MCF 10A (cell line): Measurements from ENCODE around the gene RAB4A. TPM values are rescaled to one million over a fixed set of nuclear protein-coding genes. Genes with fewer than 3 reads are reported as not detected.

Experiments used
- BruUV-seq: library from RNA; stranded (reverse); fragments of 400-500 nt; replicated peaks from 2 replicates; lab custom pipeline; 2021; lab: Mats Ljungman, UMichigan
- CTCF ChIA-PET: fragments of 300-600 bp; sonication (Branson Sonifier 250); formaldehyde crosslinking; extraction: SDS; loops from one replicate; lab custom pipeline; 2021; ENCODE audit warnings: antibody characterized with exemption, inconsistent platforms; lab: Yijun Ruan, JAX
- POLR2A ChIA-PET: fragments of 300-600, 350-650 bp; sonication (Branson Sonifier 250); formaldehyde crosslinking; extraction: SDS; loops from one replicate; lab custom pipeline; 2020; ENCODE audit warnings: antibody characterized with exemption, inconsistent platforms; lab: Yijun Ruan, JAX
- DNase-seq: peaks from one replicate; pipeline ENCODE4 v3.0.0-alpha.2; 2018; ENCODE audit not compliant: unreplicated experiment
- H3K27ac Mint-ChIP-seq: one replicate; pipeline ENCODE4 v1.8.0; 2022; ENCODE audit warnings: mild to moderate bottlenecking, low read depth, mixed read lengths; ENCODE audit not compliant: unreplicated experiment
- H3K27me3 Mint-ChIP-seq: one replicate; pipeline ENCODE4 v1.8.0; 2022; ENCODE audit warnings: mixed read lengths; ENCODE audit not compliant: insufficient read depth, unreplicated experiment
- H3K36me3 Mint-ChIP-seq: one replicate; pipeline ENCODE4 v1.8.0; 2022; ENCODE audit warnings: mild to moderate bottlenecking, moderate library complexity, mixed read lengths; ENCODE audit not compliant: insufficient read depth, unreplicated experiment
- H3K4me1 Mint-ChIP-seq: one replicate; pipeline ENCODE4 v1.8.0; 2022; ENCODE audit warnings: mixed read lengths; ENCODE audit not compliant: insufficient read depth, unreplicated experiment
- H3K4me3 Mint-ChIP-seq: one replicate; pipeline ENCODE4 v1.8.0; 2022; ENCODE audit warnings: mild to moderate bottlenecking, moderate library complexity, mixed read lengths; ENCODE audit not compliant: unreplicated experiment
- H3K9me3 Mint-ChIP-seq: one replicate; pipeline ENCODE4 v1.8.0; 2022; ENCODE audit warnings: mixed read lengths; ENCODE audit not compliant: unreplicated experiment
- intact Hi-C: fragments of 100-400 bp; cut with micrococcal nuclease; formaldehyde crosslinking; loops from 2 replicates; pipeline ENCODE4 v1.14.1; 2022
- total RNA-seq: library from RNA; stranded (reverse); gene quantifications from 2 replicates; pipeline ENCODE4 v1.2.3, GENCODE V29; 2022
- TF ChIP-seq, protein P1 (sequence below): fragments of 200-600 bp; IDR thresholded peaks from one replicate; pipeline ENCODE4 v1.8.0; 2022; ENCODE audit warnings: antibody characterized with exemption, mild to moderate bottlenecking; ENCODE audit not compliant: unreplicated experiment

Gene RAB4A
- total RNA-seq, 1 experiment from 2014 or later: 87.4 TPM

DNA sequence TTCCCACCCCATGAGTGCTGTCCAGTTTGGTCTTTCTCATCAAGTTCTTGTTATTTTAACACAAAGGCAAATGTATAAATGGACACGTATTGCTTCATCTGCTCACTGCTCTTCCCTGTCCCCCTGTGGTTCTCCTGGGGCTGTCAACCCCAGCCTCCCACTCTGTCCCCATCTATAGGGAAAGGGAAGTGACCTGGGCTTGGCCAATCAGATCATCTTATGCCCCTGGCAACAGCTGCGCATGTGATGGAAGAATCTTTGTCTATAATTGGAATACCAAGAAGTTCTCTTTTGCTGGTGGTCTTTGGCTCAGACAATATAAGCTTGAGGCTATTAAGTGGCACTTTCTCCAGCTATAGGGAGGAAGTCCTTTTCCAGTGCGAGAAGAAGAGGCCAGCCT, 76.6 kb downstream of the RAB4A start:
- Mint-ChIP-seq H3K4me3 (no peak overlapping the region), H3K36me3 (peaks cover 6% of the 10 kb centered on the region), H3K27ac (no peak overlapping the region), H3K4me1 (peaks cover 6% of the 10 kb centered on the region), H3K9me3 (no peaks in the 10 kb centered on the region), H3K27me3 (peaks cover 32% of the 10 kb centered on the region)
- ChIA-PET CTCF (interaction anchor here (0.7 to 1.2 kb wide), 4 partner anchors 22 to 953 kb away, joined by 3 to 5 read pairs (median 4); no protein-coding TSS in a partner anchor), POLR2A (interaction anchor here (0.6 to 1.8 kb wide), 5 partner anchors 9 to 203 kb away, joined by 3 to 4 read pairs (median 4); no protein-coding TSS in a partner anchor)
- intact Hi-C loops: loop anchor here (10.0 kb wide), 1 partner anchor 67 kb away; no protein-coding TSS in a partner anchor
- TF ChIP-seq, protein P1, sequence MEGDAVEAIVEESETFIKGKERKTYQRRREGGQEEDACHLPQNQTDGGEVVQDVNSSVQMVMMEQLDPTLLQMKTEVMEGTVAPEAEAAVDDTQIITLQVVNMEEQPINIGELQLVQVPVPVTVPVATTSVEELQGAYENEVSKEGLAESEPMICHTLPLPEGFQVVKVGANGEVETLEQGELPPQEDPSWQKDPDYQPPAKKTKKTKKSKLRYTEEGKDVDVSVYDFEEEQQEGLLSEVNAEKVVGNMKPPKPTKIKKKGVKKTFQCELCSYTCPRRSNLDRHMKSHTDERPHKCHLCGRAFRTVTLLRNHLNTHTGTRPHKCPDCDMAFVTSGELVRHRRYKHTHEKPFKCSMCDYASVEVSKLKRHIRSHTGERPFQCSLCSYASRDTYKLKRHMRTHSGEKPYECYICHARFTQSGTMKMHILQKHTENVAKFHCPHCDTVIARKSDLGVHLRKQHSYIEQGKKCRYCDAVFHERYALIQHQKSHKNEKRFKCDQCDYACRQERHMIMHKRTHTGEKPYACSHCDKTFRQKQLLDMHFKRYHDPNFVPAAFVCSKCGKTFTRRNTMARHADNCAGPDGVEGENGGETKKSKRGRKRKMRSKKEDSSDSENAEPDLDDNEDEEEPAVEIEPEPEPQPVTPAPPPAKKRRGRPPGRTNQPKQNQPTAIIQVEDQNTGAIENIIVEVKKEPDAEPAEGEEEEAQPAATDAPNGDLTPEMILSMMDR: no peak
- BruUV-seq: no TSS peak
- DNase-seq: no peak

DNA sequence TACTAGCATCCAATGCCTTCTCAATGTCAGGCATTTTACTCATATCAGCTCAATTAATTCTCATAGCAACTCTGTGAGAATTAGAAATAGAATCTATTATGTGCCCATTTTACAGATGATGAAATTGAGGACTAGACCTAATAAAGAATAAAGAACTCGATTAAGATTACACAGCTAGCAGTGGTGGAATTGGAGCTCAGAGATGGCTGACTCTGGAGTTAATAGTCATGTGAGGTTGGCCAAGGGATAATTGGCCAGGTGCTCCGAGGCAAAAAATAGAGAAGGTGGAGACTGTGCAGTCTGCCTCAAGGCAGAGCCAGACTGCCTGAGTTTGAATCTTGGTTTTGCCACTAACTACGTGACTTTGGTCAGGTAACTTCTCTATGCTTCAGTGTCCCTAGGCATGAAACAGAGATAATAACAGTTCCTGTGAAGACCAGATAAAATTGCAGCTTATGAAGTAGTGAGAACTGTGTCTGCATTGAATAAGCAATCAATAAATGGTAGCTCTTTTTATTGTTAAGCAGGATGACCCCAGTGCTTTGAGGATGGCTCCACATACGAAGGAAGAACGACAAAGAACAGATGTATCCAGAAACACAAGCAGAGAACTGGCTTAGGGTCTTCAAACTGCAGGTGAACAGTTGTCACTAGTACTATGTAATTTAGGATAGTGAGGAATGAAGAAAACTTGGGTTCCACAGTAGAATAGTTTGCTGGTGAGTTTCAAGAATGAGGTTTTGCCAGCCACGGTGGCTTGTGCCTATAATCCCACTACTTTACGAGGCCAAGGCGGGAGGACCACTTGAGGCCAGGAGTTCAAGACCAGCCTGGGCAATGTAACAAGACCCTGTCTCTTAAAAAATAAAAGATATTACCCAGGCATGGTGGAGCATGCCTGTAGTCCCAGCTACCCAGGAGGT, 78.8 kb downstream of the RAB4A start:
- Mint-ChIP-seq H3K36me3 (peaks cover 5% of the 10 kb centered on the region), H3K9me3 (no peaks in the 10 kb centered on the region), H3K4me1 (no peaks in the 10 kb centered on the region), H3K27me3 (peaks cover 48% of the 10 kb centered on the region), H3K4me3 (no peak overlapping the region), H3K27ac (no peak overlapping the region)
- POLR2A ChIA-PET: interaction anchor here (0.5 to 0.6 kb wide), 2 partner anchors 156 to 648 kb away, joined by 3 read pairs; no protein-coding TSS in a partner anchor
- CTCF ChIA-PET: interaction anchor here (0.6 to 1.0 kb wide), 6 partner anchors 11 to 686 kb away, joined by 3 to 7 read pairs (median 4); no protein-coding TSS in a partner anchor
- DNase-seq: no peak
- intact Hi-C loops: loop anchor here (10.0 kb wide), 1 partner anchor 65 kb away; no protein-coding TSS in a partner anchor
- no TSS peak for BruUV-seq
- TF ChIP-seq, protein P1: no peak

DNA sequence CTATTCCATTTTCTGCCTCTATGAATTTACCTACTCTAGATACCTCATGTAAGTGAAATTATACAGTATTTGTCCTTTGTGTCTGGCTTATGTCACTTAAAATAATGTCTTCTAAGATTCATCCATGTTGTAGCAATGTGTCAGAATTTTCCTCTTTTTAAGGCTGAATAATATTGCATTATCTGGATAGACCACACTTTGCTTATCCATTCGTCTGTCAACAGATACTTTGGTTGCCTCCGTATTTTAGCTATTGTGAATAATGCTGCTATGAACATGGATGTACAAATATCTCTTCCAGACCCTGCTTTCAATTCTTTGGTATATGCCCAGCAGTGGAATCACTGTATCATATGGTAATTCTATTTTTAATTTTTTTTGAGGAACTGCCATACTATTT, 82.1 kb downstream of the RAB4A start:
- POLR2A ChIA-PET: no interaction called here
- TF ChIP-seq, protein P1: no peak
- no peak for DNase-seq
- peaks cover 6% of the 10 kb centered on the region for H3K9me3 Mint-ChIP-seq
- CTCF ChIA-PET: interaction anchor here (0.6 kb wide), 1 partner anchor 22 kb away, joined by 4 read pairs; no protein-coding TSS in a partner anchor
- no peaks in the 10 kb centered on the region for H3K4me1 Mint-ChIP-seq
- H3K27ac Mint-ChIP-seq: no peak overlapping the region
- no peak overlapping the region for H3K4me3 Mint-ChIP-seq
- no TSS peak for BruUV-seq
- H3K27me3 Mint-ChIP-seq: peaks cover 46% of the 10 kb centered on the region
- H3K36me3 Mint-ChIP-seq: no peaks in the 10 kb centered on the region
- intact Hi-C loops: no loop called here

DNA sequence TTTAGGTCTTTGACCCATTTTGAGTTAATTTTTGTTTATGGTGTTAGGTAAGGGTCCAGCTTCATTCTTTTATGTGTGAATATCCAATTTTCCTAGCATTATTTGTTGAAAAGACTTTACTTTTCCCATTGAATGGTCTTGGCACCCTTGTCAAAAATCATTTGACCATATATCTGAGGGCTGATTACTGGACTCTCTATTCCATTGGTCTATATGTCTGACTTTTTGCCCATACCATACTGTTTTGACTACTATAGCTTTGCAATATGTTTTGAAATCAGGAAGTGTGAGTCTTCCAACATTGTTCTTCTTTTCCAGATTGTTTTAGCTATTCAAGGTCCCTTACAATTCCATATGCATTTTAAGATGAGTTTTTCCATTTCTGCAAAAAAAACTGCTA, 83.3 kb downstream of the RAB4A start:
- Mint-ChIP-seq H3K27ac (no peak overlapping the region), H3K9me3 (peaks cover 6% of the 10 kb centered on the region), H3K4me1 (no peaks in the 10 kb centered on the region), H3K27me3 (peaks cover 58% of the 10 kb centered on the region), H3K36me3 (no peaks in the 10 kb centered on the region), H3K4me3 (no peak overlapping the region)
- intact Hi-C loops: no loop called here
- no peak for DNase-seq
- no TSS peak for BruUV-seq
- ChIA-PET POLR2A (interaction anchor here (0.8 to 1.4 kb wide), 2 partner anchors 8 to 9 kb away, joined by 3 read pairs; no protein-coding TSS in a partner anchor), CTCF (interaction anchor here (0.6 to 1.1 kb wide), 2 partner anchors 11 to 160 kb away, joined by 3 to 6 read pairs; partner anchors contain the start of gene CCSAP)
- TF ChIP-seq, protein P1: no peak
